Colonic mucosa (tissue), 4 donors: Measurements from ENCODE around the gene ABCG1. TPM values are rescaled to one million over a fixed set of nuclear protein-coding genes. Genes with fewer than 3 reads are reported as not detected.

Experiments used
- DNase-seq: peaks from one replicate; pipeline ENCODE4 v3.0.0-alpha.2; 2020
- H3K27ac ChIP-seq: fragments of 200-600 bp; one replicate; pipeline ENCODE4 v1.8.0; 2021
- H3K27me3 ChIP-seq: fragments of 200-600 bp; one replicate; pipeline ENCODE4 v1.8.0; 2021
- H3K36me3 ChIP-seq: fragments of 200-600 bp; one replicate; pipeline ENCODE4 v1.8.0; 2021
- H3K4me1 ChIP-seq: fragments of 200-600 bp; one replicate; pipeline ENCODE4 v1.8.0; 2021; ENCODE audit warnings: mild to moderate bottlenecking
- H3K4me3 ChIP-seq: fragments of 200-600 bp; one replicate; pipeline ENCODE4 v1.8.0; 2021
- H3K9ac ChIP-seq, 2 donors: one replicate each; pipeline ENCODE4 v1.7.0; 2013; ENCODE audit warnings: control low read depth in 2 of 2, low read depth in 2 of 2, low read length in 2 of 2
- H3K9me3 ChIP-seq: fragments of 200-600 bp; one replicate; pipeline ENCODE4 v1.8.0; 2021
- CTCF ChIP-seq: fragments of 200-600 bp; IDR thresholded peaks from one replicate; pipeline ENCODE4 v1.8.0; 2022; ENCODE audit warnings: antibody characterized with exemption, mild to moderate bottlenecking
- intact Hi-C: fragments of 100-400 bp; cut with DNase I; formaldehyde crosslinking; loops from one replicate; pipeline ENCODE4 v1.14.1; 2022
- total RNA-seq, 2 donors: library from RNA; stranded (reverse); fragmentation: NEBNext Ultra II Directional in 1 of 2; extraction: Animal tissue kit (Norgen Biotek cat#: 25700) in 1 of 2; gene quantifications; one replicate each; pipeline ENCODE4 v1.2.1, GENCODE V29; 2021
- donor health status: healthy.
- donor health status: DM: no; HTN: no; CAD: no.
- donor health status: DM: no; HTN: no; CAD: no.

The ABCG1 gene
- total RNA-seq, 2 donors from 2014 or later: 13.8 to 60.0 TPM

- H3K27me3 ChIP-seq: no peaks in the 10 kb centered on the region
Observed at GRCh38 chr21:42207426-42207825, 11.5 kb upstream of the ABCG1 start.

GRCh38 chr21:42208036-42208435, 10.9 kb upstream of the ABCG1 start:
- DNase-seq: no peak
- Histone ChIP-seq H3K36me3 (no peaks in the 10 kb centered on the region), H3K9me3 (no peaks in the 10 kb centered on the region), H3K4me3 (no peak overlapping the region), H3K4me1 (no peaks in the 10 kb centered on the region), H3K27ac (no peak overlapping the region), H3K9ac (no peak overlapping the region), H3K27me3 (no peaks in the 10 kb centered on the region)
- intact Hi-C loops: no loop called here
- no peak for TF ChIP-seq CTCF

More at GRCh38 chr21:42207426-42207825, 11.5 kb upstream of the ABCG1 start:
- intact Hi-C loops: no loop called here
- no peaks in the 10 kb centered on the region for H3K9me3 ChIP-seq
- DNase-seq: no peak
- TF ChIP-seq CTCF: no peak
- H3K9ac ChIP-seq: no peak overlapping the region
- no peaks in the 10 kb centered on the region for H3K4me1 ChIP-seq
- no peak overlapping the region for H3K27ac ChIP-seq
- H3K36me3 ChIP-seq: no peaks in the 10 kb centered on the region
- no peak overlapping the region for H3K4me3 ChIP-seq

GRCh38 chr21:42208801-42209490, 10.0 kb upstream of the ABCG1 start:
- Histone ChIP-seq H3K4me3 (no peak overlapping the region), H3K9me3 (no peaks in the 10 kb centered on the region), H3K9ac (no peak overlapping the region), H3K4me1 (no peaks in the 10 kb centered on the region), H3K27ac (no peak overlapping the region), H3K27me3 (no peaks in the 10 kb centered on the region), H3K36me3 (no peaks in the 10 kb centered on the region)
- DNase-seq: no peak
- intact Hi-C loops: no loop called here
- no peak for TF ChIP-seq CTCF

- no peaks in the 10 kb centered on the region for H3K4me1 ChIP-seq
- H3K9ac ChIP-seq: no peak overlapping the region
- no peaks in the 10 kb centered on the region for H3K27me3 ChIP-seq
- intact Hi-C loops: no loop called here
- H3K27ac ChIP-seq: no peak overlapping the region
- H3K36me3 ChIP-seq: no peaks in the 10 kb centered on the region
- no peak for TF ChIP-seq CTCF
- H3K4me3 ChIP-seq: no peak overlapping the region
- no peak for DNase-seq
- no peaks in the 10 kb centered on the region for H3K9me3 ChIP-seq
Observed at GRCh38 chr21:42209801-42210479, 9.0 kb upstream of the ABCG1 start.

- H3K36me3 ChIP-seq: no peaks in the 10 kb centered on the region
- no peak for TF ChIP-seq CTCF
- intact Hi-C loops: no loop called here
- H3K4me3 ChIP-seq: no peak overlapping the region
- no peaks in the 10 kb centered on the region for H3K27me3 ChIP-seq
- H3K4me1 ChIP-seq: no peaks in the 10 kb centered on the region
- no peaks in the 10 kb centered on the region for H3K9me3 ChIP-seq
- DNase-seq: no peak
- H3K27ac ChIP-seq: no peak overlapping the region
- no peak overlapping the region for H3K9ac ChIP-seq
Observed at GRCh38 chr21:42212266-42212665, 6.7 kb upstream of the ABCG1 start.
